MM.1S (cell line): ENCODE measurements around the gene ADGRV1.

Source experiments
- DNase-seq: peaks from one replicate; pipeline ENCODE4 v3.0.0-alpha.2; 2015
- H2AFZ ChIP-seq: fragments of 300-600 bp; sonication (generic); 2 replicates; pipeline ENCODE4 v1.6.0; 2016; ENCODE audit warnings: antibody characterized with exemption, low read length
- H3F3A ChIP-seq: fragments of 300-600 bp; sonication (generic); 2 replicates; pipeline ENCODE4 v1.6.1; 2016; ENCODE audit warnings: mild to moderate bottlenecking, antibody characterized with exemption, low read length, moderate library complexity, mixed read lengths; ENCODE audit not compliant: insufficient read depth
- H3K27ac ChIP-seq: fragments of 300-600 bp; sonication (generic); 2 replicates; pipeline ENCODE4 v1.5.1; 2016; ENCODE audit warnings: mild to moderate bottlenecking, low read length
- H3K27me3 ChIP-seq: fragments of 300-600 bp; sonication (generic); replicated peaks from 2 replicates; pipeline ENCODE4 v1.6.0; 2016; ENCODE audit warnings: low read length; ENCODE audit not compliant: insufficient read depth
- H3K36me3 ChIP-seq: fragments of 300-600 bp; sonication (generic); replicated peaks from 2 replicates; pipeline ENCODE4 v1.6.1; 2016; ENCODE audit warnings: mild to moderate bottlenecking, low read length, mixed read lengths; ENCODE audit not compliant: insufficient read depth
- H3K4me1 ChIP-seq: fragments of 300-600 bp; sonication (generic); 2 replicates; pipeline ENCODE4 v1.6.1; 2016; ENCODE audit warnings: low read length, mixed read lengths
- H3K4me2 ChIP-seq: fragments of 300-600 bp; sonication (generic); 2 replicates; pipeline ENCODE4 v1.6.0; 2016; ENCODE audit warnings: low read depth, low read length
- H3K4me3 ChIP-seq: fragments of 300-600 bp; sonication (generic); 2 replicates; pipeline ENCODE4 v1.5.1; 2016; ENCODE audit warnings: low read length, mixed read lengths
- H3K79me2 ChIP-seq: fragments of 300-600 bp; sonication (generic); 2 replicates; pipeline ENCODE4 v1.6.1; 2016; ENCODE audit warnings: mixed run types, low read length, mixed read lengths
- H3K9ac ChIP-seq: fragments of 300-600 bp; sonication (generic); 2 replicates; pipeline ENCODE4 v1.6.1; 2016; ENCODE audit warnings: low read length, mixed read lengths
- H3K9me2 ChIP-seq: fragments of 300-600 bp; sonication (generic); replicated peaks from 2 replicates; pipeline ENCODE4 v1.6.1; 2016; ENCODE audit warnings: mild to moderate bottlenecking, low read length, mixed read lengths; ENCODE audit not compliant: insufficient read depth
- H3K9me3 ChIP-seq: fragments of 300-600 bp; sonication (generic); replicated peaks from 2 replicates; pipeline ENCODE4 v1.6.1; 2016; ENCODE audit warnings: mild to moderate bottlenecking, low read length, mixed read lengths; ENCODE audit not compliant: insufficient read depth
- H4K20me1 ChIP-seq: fragments of 300-600 bp; sonication (generic); 2 replicates; pipeline ENCODE4 v1.6.1; 2016; ENCODE audit warnings: mild to moderate bottlenecking, low read length, moderate library complexity, mixed read lengths; ENCODE audit not compliant: insufficient read depth
- EZH2 ChIP-seq: fragments of 300-600 bp; sonication (generic); optimal IDR thresholded peaks from 2 replicates; pipeline ENCODE3; 2017; ENCODE audit warnings: low read depth, mild to moderate bottlenecking, antibody characterized with exemption, low read length, mixed read lengths
- EZH2phosphoT487 ChIP-seq: fragments of 300-600 bp; sonication (generic); IDR thresholded peaks from 2 replicates; pipeline ENCODE4 v1.6.1; 2018; ENCODE audit warnings: antibody characterized with exemption, low read length
- TF ChIP-seq, protein P1 (sequence below): fragments of 300-600 bp; sonication (generic); IDR thresholded peaks from 2 replicates; pipeline ENCODE4 v1.5.1; 2016; ENCODE audit warnings: antibody characterized with exemption, low read length, mixed read lengths

ADGRV1 gene

DNA sequence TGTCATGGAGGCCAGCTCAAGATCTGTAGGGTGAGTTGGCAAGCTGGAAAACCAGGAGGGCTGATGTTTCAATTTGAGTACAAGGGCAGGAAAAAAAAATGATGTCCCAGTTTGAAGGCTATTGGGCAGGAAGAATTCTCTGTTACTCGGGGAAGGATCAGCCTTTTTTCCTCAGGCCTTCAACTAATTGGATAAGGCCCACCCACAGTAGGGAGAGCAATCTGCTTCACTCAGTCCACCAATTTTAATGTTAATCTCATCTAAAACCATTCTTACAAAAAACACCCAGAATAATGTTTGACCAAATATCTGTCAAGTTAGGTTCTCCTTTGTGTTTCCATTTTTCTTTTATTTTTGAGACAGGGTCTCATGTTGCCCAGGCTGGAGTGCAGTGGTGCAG lies 442.1 kb downstream of the ADGRV1 start:
- TF ChIP-seq EZH2 (no peak), EZH2phosphoT487 (no peak)
- TF ChIP-seq, protein P1, sequence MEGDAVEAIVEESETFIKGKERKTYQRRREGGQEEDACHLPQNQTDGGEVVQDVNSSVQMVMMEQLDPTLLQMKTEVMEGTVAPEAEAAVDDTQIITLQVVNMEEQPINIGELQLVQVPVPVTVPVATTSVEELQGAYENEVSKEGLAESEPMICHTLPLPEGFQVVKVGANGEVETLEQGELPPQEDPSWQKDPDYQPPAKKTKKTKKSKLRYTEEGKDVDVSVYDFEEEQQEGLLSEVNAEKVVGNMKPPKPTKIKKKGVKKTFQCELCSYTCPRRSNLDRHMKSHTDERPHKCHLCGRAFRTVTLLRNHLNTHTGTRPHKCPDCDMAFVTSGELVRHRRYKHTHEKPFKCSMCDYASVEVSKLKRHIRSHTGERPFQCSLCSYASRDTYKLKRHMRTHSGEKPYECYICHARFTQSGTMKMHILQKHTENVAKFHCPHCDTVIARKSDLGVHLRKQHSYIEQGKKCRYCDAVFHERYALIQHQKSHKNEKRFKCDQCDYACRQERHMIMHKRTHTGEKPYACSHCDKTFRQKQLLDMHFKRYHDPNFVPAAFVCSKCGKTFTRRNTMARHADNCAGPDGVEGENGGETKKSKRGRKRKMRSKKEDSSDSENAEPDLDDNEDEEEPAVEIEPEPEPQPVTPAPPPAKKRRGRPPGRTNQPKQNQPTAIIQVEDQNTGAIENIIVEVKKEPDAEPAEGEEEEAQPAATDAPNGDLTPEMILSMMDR: no peak
- no peaks in the 10 kb centered on the region for H3K27me3 ChIP-seq

GRCh38 chr5:91006713-91007112 lies 448.1 kb downstream of the ADGRV1 start:
- Histone ChIP-seq H3K9me2 (no peaks in the 10 kb centered on the region), H3K4me2 (no peak overlapping the region), H3K79me2 (no peaks in the 10 kb centered on the region), H2AFZ (no peak overlapping the region), H3K4me3 (no peak overlapping the region), H3F3A (no peaks in the 10 kb centered on the region), H3K9me3 (no peaks in the 10 kb centered on the region), H3K36me3 (no peaks in the 10 kb centered on the region), H3K27ac (no peak overlapping the region), H4K20me1 (no peaks in the 10 kb centered on the region), H3K4me1 (no peaks in the 10 kb centered on the region), H3K27me3 (no peaks in the 10 kb centered on the region), H3K9ac (no peak overlapping the region)
- TF ChIP-seq, protein P1: no peak
- TF ChIP-seq EZH2 (no peak), EZH2phosphoT487 (no peak)
- DNase-seq: no peak

More for the DNA sequence above, 442.1 kb downstream of the ADGRV1 start:
- no peak overlapping the region for H2AFZ ChIP-seq
- no peaks in the 10 kb centered on the region for H3K79me2 ChIP-seq
- no peak for DNase-seq
- H3K4me1 ChIP-seq: no peaks in the 10 kb centered on the region
- no peaks in the 10 kb centered on the region for H4K20me1 ChIP-seq
- no peak overlapping the region for H3K27ac ChIP-seq
- H3K9ac ChIP-seq: no peak overlapping the region
- no peaks in the 10 kb centered on the region for H3K9me3 ChIP-seq
- no peak overlapping the region for H3K4me3 ChIP-seq
- H3K36me3 ChIP-seq: no peaks in the 10 kb centered on the region
- H3K9me2 ChIP-seq: no peaks in the 10 kb centered on the region
- no peak overlapping the region for H3K4me2 ChIP-seq
- H3F3A ChIP-seq: no peaks in the 10 kb centered on the region

DNA sequence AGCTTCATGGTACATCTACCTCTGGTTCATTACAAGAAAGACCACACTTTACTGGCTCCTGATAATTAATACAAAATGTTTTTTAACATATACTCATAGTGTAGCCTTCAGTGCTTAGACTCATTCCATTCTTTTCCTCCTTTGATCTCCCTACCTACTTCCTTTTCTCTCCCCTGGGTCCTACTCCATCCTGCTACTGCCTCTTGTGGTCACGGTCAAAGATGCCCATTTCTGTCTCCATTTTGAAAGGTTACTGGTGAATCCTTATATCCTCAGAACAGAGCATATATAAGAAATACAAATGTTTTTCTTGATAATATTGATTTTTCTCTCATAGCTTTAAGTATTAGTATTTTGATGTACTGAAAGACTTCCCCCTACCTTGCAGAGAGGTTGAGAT lies 448.7 kb downstream of the ADGRV1 start:
- DNase-seq: no peak
- Histone ChIP-seq H4K20me1 (no peaks in the 10 kb centered on the region), H3K4me3 (no peak overlapping the region), H2AFZ (no peak overlapping the region), H3K36me3 (no peaks in the 10 kb centered on the region), H3F3A (no peaks in the 10 kb centered on the region), H3K9me3 (no peaks in the 10 kb centered on the region), H3K9ac (no peak overlapping the region), H3K27me3 (no peaks in the 10 kb centered on the region), H3K9me2 (no peaks in the 10 kb centered on the region), H3K79me2 (no peaks in the 10 kb centered on the region), H3K4me1 (no peaks in the 10 kb centered on the region), H3K4me2 (no peak overlapping the region), H3K27ac (no peak overlapping the region)
- TF ChIP-seq, protein P1: no peak
- no peak for TF ChIP-seq EZH2phosphoT487
